Stimulated activated CD4-positive, alpha-beta T cell treated with anti-CD3 and anti-CD28 coated beads, Interleukin-2, amount 100 ng/mL, for 48 hours (primary cell): Measurements from ENCODE around the gene RASGRF1.

Experiments used
- DNase-seq, 2 donors: peaks; one replicate each; pipeline ENCODE4 v3.0.0-alpha.2; 2020

Gene RASGRF1

DNA sequence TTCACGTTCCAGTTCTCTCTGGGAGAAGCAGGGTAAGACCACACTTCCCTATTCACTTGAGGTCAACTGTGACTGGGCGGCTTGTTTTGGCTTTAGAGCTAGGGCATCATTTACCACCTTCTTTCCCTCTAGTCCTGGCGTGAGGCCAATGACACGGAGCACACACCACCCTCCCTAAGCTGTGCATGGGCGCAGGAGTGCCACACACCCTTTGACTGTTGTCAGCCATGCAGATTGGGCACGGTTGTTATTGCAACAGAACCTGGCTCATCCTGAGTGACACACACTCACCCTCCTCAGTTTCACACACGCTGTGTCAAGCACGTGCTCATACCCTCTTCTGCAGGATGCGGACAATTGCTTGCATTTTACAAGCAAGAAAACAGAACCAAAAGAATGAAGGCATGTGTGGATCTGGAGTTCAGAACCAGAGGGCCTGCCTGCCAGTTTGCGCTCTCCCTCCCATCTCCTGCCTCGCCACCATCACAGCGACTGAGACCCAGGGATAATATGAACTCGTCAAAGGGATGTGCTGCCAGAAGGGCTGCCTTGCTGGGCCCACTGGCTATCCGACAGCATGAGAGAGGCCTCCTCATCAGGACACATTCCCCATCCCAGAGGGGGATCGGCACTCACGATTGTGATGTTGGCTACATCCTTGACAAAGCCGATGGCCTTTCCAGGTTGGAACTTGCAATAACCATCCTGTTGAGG lies 163.3 kb downstream of the RASGRF1 start:
- DNase-seq = no peak

DNA sequence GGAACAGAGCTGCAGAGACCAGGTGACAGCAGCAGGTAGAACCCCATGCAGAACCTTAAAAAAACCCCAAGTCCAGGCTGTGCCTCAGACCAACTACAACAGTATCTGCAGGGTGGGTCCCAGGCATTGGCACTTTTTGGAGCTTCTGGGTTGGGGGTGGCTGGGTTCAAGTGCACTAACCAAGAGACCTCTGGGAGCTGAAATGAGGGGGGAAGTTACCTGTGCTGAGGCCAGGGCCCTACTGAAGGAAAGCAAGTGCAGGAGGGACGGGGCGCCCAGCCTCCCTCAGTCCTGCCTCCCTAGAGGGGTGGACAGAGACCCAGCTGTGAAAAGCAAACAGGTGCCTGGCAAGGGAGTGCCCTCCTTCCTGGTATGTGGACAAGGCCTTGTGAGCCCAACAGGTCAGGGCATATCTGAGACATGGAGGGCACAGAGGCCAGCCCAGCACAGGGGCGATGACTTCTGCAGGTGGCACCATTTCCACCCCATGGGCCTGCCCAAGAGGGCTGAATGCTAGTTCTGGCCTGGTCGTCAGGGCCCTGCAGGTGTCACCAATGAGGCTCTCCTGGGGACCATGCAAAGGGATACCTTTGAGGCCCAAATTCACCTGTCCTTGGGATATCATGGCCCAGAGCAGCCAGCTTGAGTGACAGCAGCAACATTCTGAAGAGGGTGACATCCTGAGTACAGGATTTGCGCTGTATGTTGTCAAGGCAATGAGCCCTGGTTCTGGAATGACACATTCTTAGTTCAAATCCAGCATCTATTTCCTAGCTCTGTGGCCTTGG lies 164.4 kb downstream of the RASGRF1 start:
- no peak for DNase-seq

DNA sequence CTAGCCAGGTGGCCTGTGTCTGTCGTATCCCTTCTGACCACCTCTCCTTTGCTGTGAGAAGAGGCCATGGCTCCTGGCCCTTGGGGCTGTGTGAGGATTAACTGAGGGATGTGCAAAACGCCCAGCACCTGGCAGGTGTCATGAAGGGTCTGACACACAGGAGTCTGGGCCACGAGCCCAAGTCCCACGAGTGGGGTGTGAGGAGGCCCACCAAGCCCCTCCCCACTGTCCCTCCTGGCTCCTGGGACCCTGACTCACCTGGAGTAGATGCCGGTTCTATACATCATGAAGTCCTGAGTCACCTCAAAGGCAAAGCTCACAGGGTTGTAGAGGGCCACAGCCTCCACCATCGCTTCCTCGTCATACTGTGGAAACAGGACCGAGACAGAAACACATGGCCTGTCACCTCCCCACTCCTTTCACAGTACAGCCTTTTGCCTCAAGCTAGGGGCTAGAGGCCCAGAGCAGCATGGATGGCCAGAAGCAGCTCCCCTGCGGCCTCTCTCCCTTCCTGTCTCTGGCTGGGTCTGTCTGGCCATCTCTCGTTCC lies 165.4 kb downstream of the RASGRF1 start:
- DNase-seq = no peak

DNA sequence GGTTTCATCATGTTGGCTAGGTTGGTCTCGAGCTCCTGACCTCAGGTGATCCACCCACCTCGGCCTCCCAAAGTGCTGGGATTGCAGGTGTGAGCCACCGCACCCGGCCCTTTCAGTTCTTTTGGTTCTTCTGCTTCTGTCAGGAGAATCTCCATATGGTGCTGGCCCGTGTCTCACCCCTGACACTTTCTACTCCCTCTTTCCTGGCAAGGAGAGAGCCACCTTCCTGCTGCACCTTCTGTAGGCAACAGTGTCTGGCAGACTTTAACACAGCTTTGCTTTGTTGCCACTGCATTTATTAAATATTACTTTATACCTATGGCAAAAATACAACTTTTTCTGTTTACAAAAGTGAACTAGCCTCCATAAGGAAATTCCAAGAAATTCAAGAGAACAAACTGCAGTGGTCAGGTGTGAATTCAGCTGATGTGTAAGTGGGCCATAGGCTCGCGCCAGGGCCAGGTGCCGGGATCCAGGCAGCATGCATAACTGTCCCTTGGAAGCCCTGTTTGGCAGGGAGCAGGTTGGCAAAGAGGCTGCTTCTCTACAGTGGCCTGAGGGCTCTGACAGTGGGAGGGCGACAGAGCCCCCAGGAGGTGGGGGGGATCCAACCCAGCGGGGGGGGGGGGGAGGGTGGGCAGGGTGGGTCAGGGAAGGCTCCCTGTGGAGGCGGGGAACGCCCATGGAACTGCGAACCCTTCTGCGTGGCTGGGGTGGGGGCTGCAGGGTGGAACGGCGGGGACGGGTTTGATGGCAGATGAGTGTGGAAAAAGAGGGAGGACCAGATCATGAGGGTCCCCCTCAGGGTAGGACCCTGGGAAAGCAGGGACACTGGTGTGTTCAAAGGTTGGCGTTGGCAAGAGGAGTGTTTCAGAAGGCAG lies 166.9 kb downstream of the RASGRF1 start:
- DNase-seq = no peak

DNA sequence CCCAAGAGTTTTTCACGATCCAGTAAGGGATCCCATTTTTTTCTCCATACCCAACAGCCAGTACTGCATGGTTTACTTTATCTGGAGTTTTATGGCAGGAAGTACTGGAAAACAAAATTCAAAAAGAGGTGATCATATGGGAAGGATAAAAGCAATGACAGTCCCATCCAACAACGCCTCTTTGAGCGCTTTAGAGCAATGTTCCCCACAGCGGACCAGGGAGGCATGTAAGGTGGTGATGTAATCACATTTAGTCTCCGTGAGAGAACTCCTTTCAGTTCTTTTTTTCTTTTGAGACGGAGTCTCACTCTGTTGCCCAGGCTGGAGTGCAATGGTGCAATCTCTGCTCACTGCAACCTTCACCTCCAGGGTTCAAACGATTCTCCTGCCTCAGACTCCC lies 167.6 kb downstream of the RASGRF1 start:
- DNase-seq = no peak

DNA sequence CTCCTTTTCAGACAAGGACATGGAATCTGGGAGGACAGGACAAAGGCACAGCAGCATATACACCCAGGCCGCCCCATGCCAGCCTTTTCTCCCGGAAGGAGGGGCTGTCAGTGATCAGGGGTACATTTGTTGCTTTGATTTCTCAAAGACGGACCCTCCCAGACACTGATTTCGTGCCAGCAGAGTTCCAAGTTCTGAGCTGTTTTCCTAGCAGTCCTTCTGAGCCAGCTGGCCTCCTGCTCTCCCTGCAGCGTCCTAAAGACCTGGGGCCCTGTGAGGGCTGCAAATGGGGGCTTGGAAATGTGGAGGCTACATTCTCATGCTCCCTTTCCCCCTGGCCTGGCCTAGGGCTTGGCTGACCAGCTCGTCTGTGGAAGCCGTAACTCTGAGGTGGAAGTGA lies 168.1 kb downstream of the RASGRF1 start:
- no peak for DNase-seq

DNA sequence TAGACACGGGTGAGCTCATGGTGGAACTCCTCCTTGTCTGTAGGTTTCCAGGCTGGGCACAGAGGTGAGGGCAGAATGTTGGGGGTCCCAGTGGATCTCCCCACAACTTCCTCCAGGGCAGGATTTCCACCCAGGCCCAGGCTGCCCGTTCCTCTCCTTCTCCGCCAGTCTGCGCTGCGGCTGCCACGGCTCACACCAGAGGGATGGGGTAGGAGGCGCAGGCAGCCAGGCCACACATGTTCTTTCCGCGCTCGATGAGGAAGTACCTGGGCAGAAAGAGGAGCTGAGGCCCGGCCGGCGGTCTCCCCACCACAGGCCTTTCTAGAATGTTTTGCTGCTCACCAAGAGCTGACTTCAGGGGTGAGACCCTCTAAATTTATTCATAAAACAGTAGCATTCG lies 168.6 kb downstream of the RASGRF1 start:
- DNase-seq = no peak

DNA sequence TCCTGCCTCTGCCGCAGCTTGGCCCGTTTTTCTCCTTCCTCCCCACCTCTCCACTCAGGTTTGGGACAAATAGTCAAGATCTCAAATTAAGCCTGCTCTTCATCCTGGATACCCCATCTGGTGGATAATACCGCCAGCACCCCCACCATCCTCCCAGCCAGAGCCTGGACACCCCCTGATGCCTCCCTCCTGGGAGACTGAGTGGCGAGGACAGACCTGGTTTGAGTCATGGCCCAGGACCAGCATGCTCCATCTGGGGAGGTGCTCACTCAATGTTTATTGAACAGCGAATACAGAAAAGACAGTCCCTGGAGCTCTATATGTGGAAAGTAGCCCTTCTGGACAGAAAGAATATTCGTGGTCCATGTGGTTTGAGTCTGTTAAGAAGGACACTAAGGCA lies 169.1 kb downstream of the RASGRF1 start:
- DNase-seq = no peak

DNA sequence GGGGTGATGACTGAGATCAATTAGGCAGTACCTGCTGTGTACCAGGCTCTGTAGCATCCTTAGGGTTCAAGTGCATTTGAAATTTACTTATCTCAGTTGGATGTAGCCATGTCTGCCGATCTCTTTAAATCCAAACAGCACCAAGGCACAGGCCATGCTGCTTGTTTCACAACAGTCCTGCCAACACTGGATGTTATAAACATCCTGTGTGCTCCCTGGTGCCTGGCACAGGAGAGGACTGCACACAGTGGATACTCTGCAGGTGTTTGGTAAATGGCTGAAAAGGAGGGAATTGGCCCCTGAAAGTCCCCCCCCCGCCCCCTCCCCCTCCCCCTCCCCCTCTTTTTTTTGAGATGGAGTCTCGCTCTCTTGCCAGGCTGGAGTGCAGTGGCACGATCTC lies 172.7 kb downstream of the RASGRF1 start:
- no peak for DNase-seq

DNA sequence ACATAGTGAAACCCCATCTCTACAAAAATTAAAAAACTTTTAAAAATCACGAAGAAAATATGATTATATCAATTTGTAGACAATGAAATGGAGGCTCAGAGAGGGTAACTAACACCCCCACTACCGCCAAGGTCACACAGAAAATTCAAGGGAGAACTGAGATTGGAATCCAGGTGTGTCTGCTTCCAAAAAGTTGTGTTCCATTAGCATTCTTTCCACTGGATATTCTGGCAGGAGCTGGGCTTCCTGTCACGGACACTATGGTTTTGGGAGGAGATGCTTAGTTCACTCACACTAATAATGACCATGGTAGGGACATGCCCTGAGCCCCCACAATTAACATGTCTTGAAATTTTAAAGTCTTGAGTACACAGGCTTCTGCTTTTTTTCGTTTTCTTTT lies 174.5 kb downstream of the RASGRF1 start:
- no peak for DNase-seq

DNA sequence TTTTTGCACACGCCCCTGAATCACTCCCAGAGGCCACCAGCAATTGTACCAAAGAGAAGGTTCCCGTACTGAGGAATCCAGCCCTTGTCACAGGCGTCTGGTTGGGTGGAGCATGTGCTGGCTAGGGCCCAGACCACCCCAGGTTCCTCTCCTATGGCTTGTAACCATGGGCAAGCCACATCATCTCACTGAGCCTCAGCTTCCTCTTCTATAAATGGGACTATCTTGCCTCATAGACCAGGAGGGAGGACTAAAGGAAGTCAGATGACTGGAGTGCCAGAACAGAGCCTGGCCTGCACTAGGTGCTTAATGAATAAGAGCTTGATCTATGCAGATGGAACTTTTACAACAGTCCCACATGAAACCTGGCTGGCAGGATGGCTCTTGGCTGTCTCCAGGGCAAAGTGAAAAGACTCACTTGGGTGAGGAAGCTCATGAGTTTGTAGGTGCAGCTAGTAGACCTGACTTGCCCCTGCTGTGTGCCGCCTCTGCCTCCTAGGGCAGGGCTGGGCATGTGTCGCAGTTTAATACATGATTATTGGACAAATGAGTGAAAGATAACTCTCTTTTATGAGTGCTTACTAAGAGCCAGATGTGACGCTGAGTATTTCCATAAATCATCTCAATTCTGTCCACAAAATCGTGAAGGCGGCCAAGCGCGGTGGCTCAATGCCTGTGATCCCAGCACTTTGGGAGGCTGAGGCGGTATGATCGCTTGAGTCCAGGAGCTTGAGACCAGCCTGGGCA lies 175.1 kb downstream of the RASGRF1 start:
- DNase-seq = no peak

DNA sequence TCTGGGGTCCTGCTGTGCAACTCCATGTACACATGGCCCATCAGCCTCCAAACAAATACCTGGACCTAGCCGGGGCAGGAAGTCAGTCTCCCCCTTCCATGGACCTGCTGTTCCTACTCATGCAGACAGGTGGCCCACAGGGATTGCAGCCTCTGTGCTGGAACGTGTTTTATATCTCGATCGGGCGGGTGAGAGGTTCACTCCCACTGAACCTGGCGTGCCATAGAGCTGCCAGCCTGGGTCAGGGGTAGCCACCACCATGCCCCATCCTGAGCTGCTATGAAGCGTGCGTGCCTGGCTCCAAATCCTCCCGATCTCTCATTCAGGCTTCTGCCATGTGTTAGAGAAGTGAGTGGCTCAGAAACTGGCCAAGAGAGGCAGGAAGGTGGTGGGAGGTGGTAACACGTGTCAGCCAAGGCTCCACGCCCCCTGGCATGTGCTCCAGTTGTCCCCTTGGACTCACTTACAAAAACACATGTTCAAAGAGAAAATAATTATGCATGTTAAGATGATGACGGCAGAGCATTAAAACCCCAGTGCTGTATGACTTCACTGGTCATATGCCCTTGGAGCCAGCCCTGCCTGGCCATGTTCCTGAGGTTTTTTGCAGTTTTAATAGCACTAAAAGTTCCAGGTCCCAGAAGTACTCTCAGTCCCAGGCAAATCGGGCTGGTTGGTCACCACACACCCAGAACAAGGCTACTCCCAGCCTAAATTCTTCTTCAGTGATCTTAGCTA lies 176.4 kb downstream of the RASGRF1 start:
- no peak for DNase-seq

DNA sequence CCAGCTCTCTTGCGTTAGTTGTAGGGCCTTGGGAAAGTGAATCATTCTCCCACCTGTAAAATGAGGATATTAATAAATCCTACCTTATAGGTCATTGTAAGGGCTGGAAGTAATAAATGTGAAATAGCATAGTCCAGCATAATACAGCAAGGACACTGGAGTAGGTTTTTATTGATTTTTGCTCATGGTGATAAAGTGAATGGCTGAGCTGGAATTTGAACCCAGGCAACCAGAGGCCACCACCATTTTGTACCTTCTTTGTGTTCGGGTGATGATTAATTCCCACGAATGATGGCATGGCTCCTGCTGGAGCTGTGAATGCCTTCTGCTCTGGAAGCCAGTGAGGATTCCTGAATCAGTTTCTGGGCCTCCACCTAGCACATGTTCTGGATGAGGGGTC lies 177.6 kb downstream of the RASGRF1 start:
- DNase-seq = no peak

DNA sequence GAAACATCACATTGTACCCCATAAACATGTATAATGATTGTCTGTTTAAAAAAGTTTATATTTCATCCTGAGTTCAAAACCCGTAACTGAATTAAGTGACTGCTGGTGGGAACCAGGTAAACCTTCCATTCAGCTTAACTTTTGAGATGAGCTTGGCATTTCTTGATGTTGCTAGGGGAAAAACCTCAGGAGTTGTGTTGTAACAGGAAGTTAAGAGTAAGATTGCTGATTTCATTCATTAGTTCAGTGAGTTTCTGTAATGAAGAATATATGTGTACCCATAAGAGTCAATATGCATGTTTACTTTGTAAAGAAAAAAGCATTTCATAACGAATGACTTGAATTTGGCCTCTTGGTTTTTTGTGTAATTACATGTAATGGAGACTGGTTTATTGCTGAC lies 178.3 kb downstream of the RASGRF1 start:
- no peak for DNase-seq

DNA sequence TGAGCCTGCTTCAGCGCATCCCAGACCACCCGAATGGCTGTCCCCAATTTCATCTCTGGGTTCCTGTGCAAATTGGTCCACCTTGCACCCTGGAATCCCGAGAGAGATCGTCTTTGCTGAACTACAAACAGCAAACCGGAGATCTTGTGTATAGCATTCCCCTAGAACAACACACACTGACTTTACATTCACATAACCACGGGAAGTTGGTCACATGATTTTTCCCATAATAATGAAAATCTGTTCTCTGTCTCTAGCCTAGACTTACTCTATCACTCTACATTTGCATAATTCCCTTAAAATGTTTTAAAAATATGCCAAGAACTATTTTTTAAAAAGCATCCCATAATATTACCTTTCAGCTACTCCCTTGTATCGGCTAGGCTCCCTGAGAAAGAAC lies 180.3 kb downstream of the RASGRF1 start:
- DNase-seq = no peak
